H1 (cell line): Measurements from ENCODE around the gene COMP. TPM values are rescaled to one million over a fixed set of nuclear protein-coding genes. Genes with fewer than 3 reads are reported as not detected.

ENCODE experiments used
- CTCF ChIA-PET: fragments of 300-600 bp; sonication (Branson Sonifier 250); formaldehyde crosslinking; loops from one replicate; lab custom pipeline; 2021; ENCODE audit not compliant: partially characterized antibody; lab: Charles Lee
- POLR2A ChIA-PET: fragments of 300-600 bp; sonication (Branson Sonifier 250); formaldehyde crosslinking; loops from one replicate; lab custom pipeline; 2021; ENCODE audit warnings: inconsistent platforms; ENCODE audit not compliant: partially characterized antibody; lab: Charles Lee
- DNase-seq, 2 experiments: peaks; one replicate each; pipeline versions ENCODE4 v3.0.0 to v3.0.0-alpha.2; 2010 to 2022; ENCODE audit warnings: low spot score in 2 of 2, low read depth in 1 of 2, mixed read lengths in 1 of 2
- FAIRE-seq: peaks from 2 replicates; lab custom pipeline; 2011; peaks lifted over from hg19 to GRCh38; lab: Jason Lieb, UNC
- H2AFZ ChIP-seq: 2 replicates; pipeline ENCODE4 v1.8.1; 2012; ENCODE audit warnings: low read length, inconsistent platforms
- H2AK5ac ChIP-seq: 2 replicates; pipeline ENCODE4 v1.6.1; 2013; ENCODE audit warnings: low read depth, low read length
- H2BK120ac ChIP-seq: replicated peaks from 2 replicates; pipeline ENCODE3; 2013; ENCODE audit warnings: low read depth, low read length, inconsistent platforms
- H2BK12ac ChIP-seq: 2 replicates; pipeline ENCODE4 v1.6.1; 2013; ENCODE audit warnings: low read depth, low read length
- H2BK15ac ChIP-seq: 2 replicates; pipeline ENCODE4 v1.6.1; 2013; ENCODE audit warnings: low read length
- H2BK20ac ChIP-seq: 2 replicates; pipeline ENCODE4 v1.6.1; 2013; ENCODE audit warnings: low read length
- H2BK5ac ChIP-seq: 2 replicates; pipeline ENCODE4 v1.6.1; 2013; ENCODE audit warnings: low read depth, low read length
- H3K14ac ChIP-seq: 2 replicates; pipeline ENCODE4 v1.6.1; 2013; ENCODE audit warnings: inconsistent platforms; ENCODE audit not compliant: insufficient read length
- H3K18ac ChIP-seq: 2 replicates; pipeline ENCODE4 v1.6.1; 2013; ENCODE audit warnings: low read length; ENCODE audit errors: extremely low read depth
- H3K23ac ChIP-seq: 2 replicates; pipeline ENCODE4 v1.6.1; 2013; ENCODE audit warnings: inconsistent platforms; ENCODE audit not compliant: insufficient read length
- H3K23me2 ChIP-seq: 2 replicates; pipeline ENCODE4 v1.6.1; 2013; ENCODE audit warnings: low read depth, low read length
- H3K27ac ChIP-seq: 2 replicates; pipeline ENCODE4 v1.6.1; 2011; ENCODE audit warnings: low read depth, low read length, inconsistent platforms
- H3K27me3 ChIP-seq, 4 experiments: replicated peaks in 1 of 4; 1 replicate in 1 of 4; 2 replicates in 3 of 4; pipeline versions ENCODE4 v1.6.1 to v1.8.1; 2011 to 2013; ENCODE audit warnings: low read length in 3 of 4, mild to moderate bottlenecking in 3 of 4, inconsistent platforms in 2 of 4, mixed read lengths in 2 of 4, moderate library complexity in 1 of 4; ENCODE audit not compliant: control insufficient read depth in 3 of 4, insufficient read depth in 3 of 4; ENCODE audit errors: extremely low read depth in 1 of 4
- H3K36me3 ChIP-seq, 4 experiments: 2 replicates each; pipeline versions ENCODE4 v1.6.1 to v1.8.1; 2011 to 2013; ENCODE audit warnings: mild to moderate bottlenecking in 4 of 4, low read length in 3 of 4, moderate library complexity in 2 of 4, control low read depth in 1 of 4, inconsistent platforms in 1 of 4; ENCODE audit not compliant: insufficient read depth in 4 of 4, control insufficient read depth in 2 of 4
- H3K4ac ChIP-seq: replicated peaks from 2 replicates; pipeline ENCODE3; 2013; ENCODE audit warnings: low read length, low read depth, mixed read lengths, inconsistent platforms; ENCODE audit not compliant: insufficient read length
- H3K4me1 ChIP-seq, 4 experiments: replicated peaks in 1 of 4; 1 replicate in 1 of 4; 2 replicates in 3 of 4; pipeline versions ENCODE4 v1.6.1 to v1.8.1; 2011 to 2013; ENCODE audit warnings: low read length in 3 of 4, inconsistent platforms in 2 of 4, mixed read lengths in 1 of 4; ENCODE audit not compliant: insufficient read depth in 4 of 4, control insufficient read depth in 3 of 4
- H3K4me2 ChIP-seq, 2 experiments: 2 replicates each; pipeline versions ENCODE4 v1.6.1 to v1.8.1; 2011 to 2013; ENCODE audit warnings: low read depth in 2 of 2, low read length in 2 of 2, control low read depth in 1 of 2, inconsistent platforms in 1 of 2, mild to moderate bottlenecking in 1 of 2; ENCODE audit not compliant: insufficient read depth in 1 of 2
- H3K4me3 ChIP-seq, 4 experiments: fragments of 200-600, 300-600 bp in 1 of 4; sonication (generic), shearing (Covaris generic), sonication (Bioruptor Twin) in 1 of 4; 2 replicates each; pipeline versions ENCODE4 v1.5.1 to v1.8.1; 2011 to 2016; ENCODE audit warnings: low read length in 4 of 4, low read depth in 3 of 4, control low read depth in 2 of 4, inconsistent platforms in 2 of 4, mild to moderate bottlenecking in 2 of 4, mixed read lengths in 1 of 4, moderate library complexity in 1 of 4; ENCODE audit not compliant: insufficient read depth in 2 of 4; ENCODE audit errors: extremely low read depth in 1 of 4
- H3K56ac ChIP-seq: replicated peaks from 2 replicates; pipeline ENCODE3; 2013; ENCODE audit warnings: low read depth, mild to moderate bottlenecking, mixed read lengths, low read length, inconsistent platforms; ENCODE audit not compliant: insufficient read length
- H3K79me1 ChIP-seq: 2 replicates; pipeline ENCODE4 v1.6.1; 2013; ENCODE audit warnings: low read depth, low read length, control low read depth
- H3K79me2 ChIP-seq, 2 experiments: 2 replicates each; pipeline versions ENCODE4 v1.6.1 to v1.8.1; 2012 to 2013; ENCODE audit warnings: low read length in 2 of 2, mild to moderate bottlenecking in 2 of 2, inconsistent platforms in 1 of 2; ENCODE audit not compliant: insufficient read depth in 2 of 2, control insufficient read depth in 1 of 2
- H3K9ac ChIP-seq, 4 experiments: replicated peaks in 1 of 4; 1 replicate in 1 of 4; 2 replicates in 3 of 4; pipeline versions ENCODE4 v1.6.1 to v1.8.1; 2011 to 2013; ENCODE audit warnings: low read depth in 3 of 4, low read length in 3 of 4, control low read depth in 2 of 4, mild to moderate bottlenecking in 2 of 4, moderate library complexity in 2 of 4, inconsistent platforms in 1 of 4; ENCODE audit errors: extremely low read depth in 1 of 4
- H3K9me3 ChIP-seq, 2 experiments: 2 replicates each; pipeline versions ENCODE4 v1.6.1 to v1.8.1; 2012 to 2013; ENCODE audit warnings: mild to moderate bottlenecking in 2 of 2, moderate library complexity in 2 of 2, control low read depth in 1 of 2, inconsistent platforms in 1 of 2, low read depth in 1 of 2, low read length in 1 of 2, mixed read lengths in 1 of 2; ENCODE audit not compliant: insufficient read depth in 2 of 2
- H4K20me1 ChIP-seq, 2 experiments: replicated peaks in 1 of 2; 2 replicates each; pipeline versions ENCODE3 to v1.8.1; 2011 to 2013; ENCODE audit warnings: inconsistent platforms in 2 of 2, low read length in 2 of 2, mild to moderate bottlenecking in 1 of 2; ENCODE audit not compliant: insufficient read depth in 2 of 2, control insufficient read depth in 1 of 2
- H4K5ac ChIP-seq: 2 replicates; pipeline ENCODE4 v1.6.1; 2013; ENCODE audit warnings: low read length, low read depth, mixed read lengths, inconsistent platforms; ENCODE audit not compliant: insufficient read length
- H4K8ac ChIP-seq: 2 replicates; pipeline ENCODE4 v1.8.0; 2013; ENCODE audit warnings: mild to moderate bottlenecking, moderate library complexity, low read length, inconsistent platforms; ENCODE audit not compliant: insufficient read depth; ENCODE audit errors: extremely low read depth
- H4K91ac ChIP-seq: replicated peaks from 2 replicates; pipeline ENCODE3; 2013; ENCODE audit warnings: low read length, mixed read lengths, inconsistent platforms; ENCODE audit not compliant: insufficient read length
- EGR1 ChIP-seq: IDR thresholded peaks from 2 replicates; pipeline ENCODE4 v1.6.1; 2011; ENCODE audit warnings: low read depth, low read length, borderline replicate concordance
- RXRA ChIP-seq: IDR thresholded peaks from 2 replicates; pipeline ENCODE4 v1.6.1; 2011; ENCODE audit warnings: low read depth, mild to moderate bottlenecking, low read length, moderate library complexity; ENCODE audit not compliant: insufficient read depth
- WGBS, 2 experiments: shearing (Covaris generic) in 1 of 2; methylation state at CpG; one replicate each; pipeline versions ENCODE4 v1.1.6 to v1.1.7; 2013 to 2015; ENCODE audit warnings: low lambda C conversion rate in 2 of 2, mixed read lengths in 2 of 2, inconsistent platforms in 1 of 2, low coverage in 1 of 2, missing lambda C conversion rate in 1 of 2; ENCODE audit not compliant: insufficient replicate concordance in 2 of 2, insufficient coverage in 1 of 2, insufficient read length in 1 of 2; ENCODE audit errors: extremely low coverage in 1 of 2, missing lambda C conversion rate in 1 of 2; 5-methylcytosine and 5-hydroxymethylcytosine counted together
- polyA plus RNA-seq, 7 experiments: library from polyadenylated mRNA; depleted of rRNA in 3 of 7; stranded (reverse) in 5 of 7; unstranded in 2 of 7; fragments of >200 nt in 5 of 7; fragments of 200-250 nt in 2 of 7; gene quantifications; 1 replicate in 5 of 7; 2 replicates in 1 of 7; 4 replicates in 1 of 7; pipeline versions ENCODE4 v1.2.1 to v1.2.3, GENCODE V29; 2011 to 2013; ENCODE audit warnings: missing spikeins in 2 of 7, mixed read lengths in 2 of 7
- total RNA-seq: library from RNA; stranded (reverse); fragmentation: NEBNext Ultra II Directional; extraction: Animal tissue kit (Norgen Biotek cat#: 25700); gene quantifications from 2 replicates; pipeline ENCODE4 v1.2.1, GENCODE V29; 2021

COMP gene
- total and polyA plus RNA-seq, 2 of the 8 experiments (the other 6 are each of a cell fraction or from before 2014, with no cell fraction given) = 0.17 TPM

DNA sequence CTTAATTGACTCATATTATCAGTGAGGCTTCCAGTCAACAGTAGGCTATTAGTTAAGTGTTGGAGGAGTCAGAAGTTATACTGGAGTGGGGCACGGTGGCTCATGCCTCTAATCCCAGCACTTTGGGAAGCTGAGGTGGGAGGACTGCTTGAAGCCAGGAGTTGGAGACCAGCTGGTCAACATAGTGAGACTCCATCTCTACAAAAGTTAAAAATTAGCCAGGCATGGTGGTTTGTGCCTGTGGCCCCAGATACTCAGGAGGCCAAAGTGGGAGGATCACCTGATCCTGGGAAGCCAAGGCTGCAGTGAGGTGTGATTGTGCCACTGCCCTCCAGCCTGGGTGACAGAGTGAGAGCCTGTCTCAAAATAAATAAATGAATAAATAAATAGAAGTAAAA, 53.2 kb downstream of the COMP start:
- FAIRE-seq = no peak
- Histone ChIP-seq H4K8ac (no peak overlapping the region), H3K23ac (no peak overlapping the region), H2BK12ac (no peak overlapping the region), H4K20me1 (peaks cover under 1 to 10% of the 10 kb centered on the region in 2 experiments), H3K79me2 (no peaks in the 10 kb centered on the region), H3K4me1 (peaks cover 0 to 3% (median 0%) of the 10 kb centered on the region in 4 experiments; a peak in 1 of 7 replicates), H2BK15ac (no peak overlapping the region), H3K18ac (no peak overlapping the region), H3K56ac (no peak overlapping the region), H3K4ac (no peak overlapping the region), H3K36me3 (no peaks in the 10 kb centered on the region), H3K23me2 (no peaks in the 10 kb centered on the region), H2BK120ac (no peak overlapping the region), H2BK5ac (no peak overlapping the region), H3K9me3 (no peaks in the 10 kb centered on the region), H3K4me3 (no peak overlapping the region), H3K14ac (no peak overlapping the region), H2AK5ac (no peak overlapping the region), H2BK20ac (no peak overlapping the region), H2AFZ (no peak overlapping the region), H3K4me2 (no peak overlapping the region), H4K91ac (no peak overlapping the region), H3K79me1 (peaks cover 2% of the 10 kb centered on the region; the same call in 1 of the 2 replicates), H3K27ac (no peak overlapping the region), H3K27me3 (no peaks in the 10 kb centered on the region), H4K5ac (no peak overlapping the region), H3K9ac (no peak overlapping the region)
- DNase-seq = no peak
- TF ChIP-seq EGR1 (no peak), RXRA (no peak)
- CTCF ChIA-PET = interaction anchor here (0.9 to 1.8 kb wide), 8 partner anchors 12 to 218 kb away, joined by 3 to 6 read pairs (median 3); no protein-coding TSS in a partner anchor
- WGBS, 2 experiments = 93% methylated on average over 1 of the region's 1 CpG; no CpG with 5 or more reads in 1 of the 2 experiments
- POLR2A ChIA-PET = interaction anchor here (1.6 kb wide), 2 partner anchors 24 to 45 kb away, joined by 3 to 6 read pairs; no protein-coding TSS in a partner anchor
